Cardiac muscle cell (in vitro differentiated cells and primary cell): ENCODE measurements around the gene CYP4X1. TPM values are rescaled to one million over a fixed set of nuclear protein-coding genes. Genes with fewer than 3 reads are reported as not detected.
A peak's percentile ranks its signal among the peaks of the same experiment; 100 is the strongest.

Experiments
- DNase-seq, 2 donors: peaks; one replicate each; pipeline versions ENCODE4 v3.0.0 to v3.0.0-alpha.2; 2010 to 2017; ENCODE audit warnings: low read depth in 1 of 2, low spot score in 1 of 2
- H3K27ac ChIP-seq: fragments of 200-600 bp; sonication (generic); 2 replicates; pipeline ENCODE4 v1.5.1; 2016
- H3K27me3 ChIP-seq: fragments of 200-600 bp; sonication (generic); 2 replicates; pipeline ENCODE4 v1.6.0; 2016; ENCODE audit warnings: control low read depth
- H3K36me3 ChIP-seq: fragments of 200-600 bp; sonication (generic); 2 replicates; pipeline ENCODE4 v1.5.1; 2016; ENCODE audit warnings: control low read depth
- H3K4me1 ChIP-seq: fragments of 200-600 bp; sonication (generic); 2 replicates; pipeline ENCODE4 v1.8.1; 2017; ENCODE audit warnings: low read depth, mild to moderate bottlenecking, mixed run types
- H3K4me3 ChIP-seq: fragments of 200-600 bp; sonication (generic); 2 replicates; pipeline ENCODE4 v1.5.1; 2016; ENCODE audit warnings: mild to moderate bottlenecking
- H3K9me3 ChIP-seq: fragments of 200-600 bp; sonication (generic); 2 replicates; pipeline ENCODE4 v1.5.1; 2017; ENCODE audit warnings: low read depth, mild to moderate bottlenecking, control low read depth
- polyA plus RNA-seq: library from polyadenylated mRNA; unstranded; fragments of >200 nt; fragmentation: Nextera tagmentation; extraction: Ambion mirVana; gene quantifications from 2 replicates; pipeline ENCODE4 v1.2.1, GENCODE V29; 2016
- total RNA-seq: library from RNA; depleted of rRNA; stranded (reverse); fragments of >200 nt; gene quantifications from 2 replicates; pipeline ENCODE4 v1.2.3, GENCODE V29; 2016
- TF ChIP-seq, protein P1 (sequence below): IDR thresholded peaks from 2 replicates; pipeline ENCODE4 v1.5.1; 2012; ENCODE audit warnings: low read depth, mild to moderate bottlenecking, low read length

The CYP4X1 gene
- total and polyA plus RNA-seq, 2 experiments from 2014 or later, result 0.15 to 1.3 TPM

DNA sequence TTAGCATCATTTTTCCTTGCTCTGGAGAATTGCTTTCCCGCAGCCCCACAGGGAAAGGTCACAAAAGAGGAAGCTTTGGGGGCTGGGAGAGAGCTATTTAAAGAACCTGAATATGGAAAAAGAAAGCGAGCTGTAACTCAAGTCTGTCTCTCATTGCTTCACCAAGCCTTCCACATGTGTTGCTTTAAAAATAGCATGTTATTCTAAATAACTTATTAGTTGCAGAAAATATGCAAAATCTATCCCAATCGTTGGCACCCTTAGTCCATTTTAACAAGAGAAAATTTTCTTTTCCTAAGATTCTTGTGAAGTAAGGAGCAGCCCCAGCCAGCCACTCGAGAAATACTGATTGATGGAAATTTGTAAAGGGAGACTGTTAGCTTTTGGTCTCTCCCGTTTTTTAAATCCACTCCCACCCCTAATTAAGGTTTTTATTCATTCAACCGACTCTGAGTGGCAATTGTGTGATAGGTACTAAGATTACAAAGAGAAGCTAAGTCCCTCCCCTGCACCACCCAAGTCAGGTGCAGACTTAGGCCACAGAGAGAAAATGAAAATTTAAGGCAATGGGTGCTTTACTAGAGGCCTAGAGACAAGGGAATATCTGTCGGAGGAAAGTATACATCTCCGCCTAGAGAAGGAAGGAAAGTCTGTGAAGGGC, 802 bp downstream of the CYP4X1 start:
- peak; percentile 14 to 53 for DNase-seq
- peaks cover 37% of the 10 kb centered on the region for H3K27me3 ChIP-seq
- no peaks in the 10 kb centered on the region for H3K4me1 ChIP-seq
- H3K4me3 ChIP-seq, result peak overlapping the region; percentile 11
- no peaks in the 10 kb centered on the region for H3K36me3 ChIP-seq
- TF ChIP-seq, protein P1, sequence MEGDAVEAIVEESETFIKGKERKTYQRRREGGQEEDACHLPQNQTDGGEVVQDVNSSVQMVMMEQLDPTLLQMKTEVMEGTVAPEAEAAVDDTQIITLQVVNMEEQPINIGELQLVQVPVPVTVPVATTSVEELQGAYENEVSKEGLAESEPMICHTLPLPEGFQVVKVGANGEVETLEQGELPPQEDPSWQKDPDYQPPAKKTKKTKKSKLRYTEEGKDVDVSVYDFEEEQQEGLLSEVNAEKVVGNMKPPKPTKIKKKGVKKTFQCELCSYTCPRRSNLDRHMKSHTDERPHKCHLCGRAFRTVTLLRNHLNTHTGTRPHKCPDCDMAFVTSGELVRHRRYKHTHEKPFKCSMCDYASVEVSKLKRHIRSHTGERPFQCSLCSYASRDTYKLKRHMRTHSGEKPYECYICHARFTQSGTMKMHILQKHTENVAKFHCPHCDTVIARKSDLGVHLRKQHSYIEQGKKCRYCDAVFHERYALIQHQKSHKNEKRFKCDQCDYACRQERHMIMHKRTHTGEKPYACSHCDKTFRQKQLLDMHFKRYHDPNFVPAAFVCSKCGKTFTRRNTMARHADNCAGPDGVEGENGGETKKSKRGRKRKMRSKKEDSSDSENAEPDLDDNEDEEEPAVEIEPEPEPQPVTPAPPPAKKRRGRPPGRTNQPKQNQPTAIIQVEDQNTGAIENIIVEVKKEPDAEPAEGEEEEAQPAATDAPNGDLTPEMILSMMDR, result no peak
- H3K9me3 ChIP-seq, result no peaks in the 10 kb centered on the region
- no peak overlapping the region for H3K27ac ChIP-seq

DNA sequence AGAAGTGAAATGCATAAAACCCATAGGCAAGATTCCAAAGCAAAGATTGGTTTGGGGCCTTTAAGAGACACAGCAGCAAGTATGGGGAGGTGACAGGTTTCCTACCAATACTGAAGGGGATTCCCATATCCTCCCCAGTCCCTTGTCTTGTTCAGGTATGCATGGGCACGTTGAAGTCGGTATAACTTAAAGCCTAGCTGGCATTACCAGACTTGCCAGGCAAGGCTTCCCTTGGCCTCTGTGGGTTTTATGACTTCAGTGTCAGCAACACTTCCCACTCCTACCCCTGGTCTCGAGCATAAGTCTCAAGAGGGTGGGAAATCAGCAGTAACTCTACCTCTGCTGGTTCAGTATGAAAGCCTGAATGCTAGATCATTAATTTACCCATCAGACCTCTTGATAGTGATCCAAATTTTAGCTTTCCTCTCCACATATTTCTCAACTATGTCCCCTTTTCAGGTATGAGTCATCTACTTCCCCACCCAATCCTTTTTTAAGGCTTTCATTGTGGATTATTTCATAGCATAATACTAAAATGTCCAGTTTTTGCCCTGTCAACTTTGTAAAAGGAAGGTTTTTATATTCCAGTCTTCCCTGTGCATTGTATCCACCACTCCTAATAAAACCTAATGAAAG, 6.8 kb downstream of the CYP4X1 start:
- DNase-seq, result peak in 1 of 2 donors; percentile 49
- TF ChIP-seq, protein P1, result no peak
- Histone ChIP-seq H3K9me3 (no peaks in the 10 kb centered on the region), H3K27ac (no peak overlapping the region), H3K36me3 (no peaks in the 10 kb centered on the region), H3K4me3 (no peak overlapping the region), H3K4me1 (no peaks in the 10 kb centered on the region), H3K27me3 (peaks cover 8% of the 10 kb centered on the region)

DNA sequence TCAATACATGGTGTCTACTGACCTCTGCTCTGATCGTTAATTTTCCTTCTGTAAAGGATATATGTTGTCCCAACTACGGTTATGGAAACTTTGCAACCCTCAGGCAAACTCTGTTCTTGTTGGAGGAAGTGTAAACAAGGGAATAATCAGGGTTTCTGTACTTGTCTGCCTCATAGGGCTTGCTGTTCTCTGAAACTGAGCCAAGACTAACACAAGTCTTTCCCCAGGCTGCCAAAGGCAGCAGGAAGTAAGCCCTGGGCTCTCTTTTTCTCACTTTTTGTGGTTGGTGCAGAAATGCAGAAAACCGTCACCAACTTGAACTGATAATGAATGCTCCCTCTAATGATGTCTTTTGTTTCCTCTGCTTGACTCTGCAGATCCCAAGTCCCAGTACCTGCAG, 7.6 kb downstream of the CYP4X1 start:
- peak in 1 of 2 donors; percentile 95 for DNase-seq
- no peaks in the 10 kb centered on the region for H3K9me3 ChIP-seq

GRCh38 chr1:47031585-47031984, 8.1 kb downstream of the CYP4X1 start:
- no peaks in the 10 kb centered on the region for H3K27me3 ChIP-seq
- peak in 1 of 2 donors; percentile 71 for DNase-seq
- H3K9me3 ChIP-seq, result no peaks in the 10 kb centered on the region
- no peaks in the 10 kb centered on the region for H3K4me1 ChIP-seq
- H3K4me3 ChIP-seq, result no peak overlapping the region
- TF ChIP-seq, protein P1, result no peak
- H3K36me3 ChIP-seq, result no peaks in the 10 kb centered on the region
- H3K27ac ChIP-seq, result no peak overlapping the region

More for the DNA sequence above, 7.6 kb downstream of the CYP4X1 start:
- Histone ChIP-seq H3K27me3 (peaks cover under 1% of the 10 kb centered on the region), H3K4me1 (no peaks in the 10 kb centered on the region), H3K27ac (no peak overlapping the region), H3K4me3 (no peak overlapping the region), H3K36me3 (no peaks in the 10 kb centered on the region)
- TF ChIP-seq, protein P1, result no peak

GRCh38 chr1:47036764-47037163, 13.3 kb downstream of the CYP4X1 start:
- no peak overlapping the region for H3K4me3 ChIP-seq
- no peaks in the 10 kb centered on the region for H3K9me3 ChIP-seq
- H3K27me3 ChIP-seq, result peaks cover under 1% of the 10 kb centered on the region
- no peaks in the 10 kb centered on the region for H3K36me3 ChIP-seq
- H3K4me1 ChIP-seq, result no peaks in the 10 kb centered on the region
- TF ChIP-seq, protein P1, result no peak
- DNase-seq, result no peak
- no peak overlapping the region for H3K27ac ChIP-seq
